ENCODE results near the gene TPPP. TPM values are rescaled to one million over a fixed set of nuclear protein-coding genes. Genes with fewer than 3 reads are reported as not detected.

Gene TPPP
- total and polyA plus RNA-seq, 12 donors, result 4.6 to 50.6 (median 12.2) TPM

GRCh38 chr5:643351-643801 is 49.8 kb downstream of the TPPP start:
- H3K9me3 ChIP-seq, result no peaks in the 10 kb centered on the region
- H3K36me3 ChIP-seq, result peaks cover 0 to 63% (median 4%) of the 10 kb centered on the region in 9 donors
- no peak for DNase-seq
- H3K27ac ChIP-seq, result no peak overlapping the region
- no peak for TF ChIP-seq CTCF (IDR thresholded peaks at IDR 0.05)
- intact Hi-C loops (cut with DNase I), result no loop called here
- WGBS, 2 donors, result 94 to 95% methylated on average over 21 of the region's 21 CpGs
- H3K4me3 ChIP-seq, result no peak overlapping the region
- H3K27me3 ChIP-seq, result no peaks in the 10 kb centered on the region
- no peaks in the 10 kb centered on the region for H3K4me1 ChIP-seq
- no peak for ATAC-seq

- no peak for TF ChIP-seq CTCF (IDR thresholded peaks at IDR 0.05)
- no peak overlapping the region for H3K27ac ChIP-seq
- 95 to 98% methylated on average over 14 of the region's 14 CpGs for WGBS, 2 donors
- intact Hi-C loops (cut with DNase I), result no loop called here
- H3K4me1 ChIP-seq, result no peaks in the 10 kb centered on the region
- no peaks in the 10 kb centered on the region for H3K9me3 ChIP-seq
- ATAC-seq, result no peak
- DNase-seq, result no peak
- peaks cover 0 to 65% (median 11%) of the 10 kb centered on the region in 9 donors for H3K36me3 ChIP-seq
- no peak overlapping the region for H3K4me3 ChIP-seq
- no peaks in the 10 kb centered on the region for H3K27me3 ChIP-seq
Observed at GRCh38 chr5:642481-642880, 50.7 kb downstream of the TPPP start.

- no peak overlapping the region for H3K4me3 ChIP-seq
- DNase-seq (no peak), ATAC-seq (no peak)
- no peaks in the 10 kb centered on the region for H3K9me3 ChIP-seq
- no peaks in the 10 kb centered on the region for H3K4me1 ChIP-seq
- H3K36me3 ChIP-seq, result peaks cover 0 to 65% (median 11%) of the 10 kb centered on the region in 9 donors
- 89 to 93% methylated on average over 14 of the region's 14 CpGs for WGBS, 2 donors
- no peak overlapping the region for H3K27ac ChIP-seq
- intact Hi-C loops (cut with DNase I), result no loop called here
- no peak for TF ChIP-seq CTCF (IDR thresholded peaks at IDR 0.05)
- no peaks in the 10 kb centered on the region for H3K27me3 ChIP-seq
Observed at GRCh38 chr5:641331-641765, 51.8 kb downstream of the TPPP start.

- ATAC-seq, result no peak
- Histone ChIP-seq H3K4me3 (no peak overlapping the region), H3K27ac (no peak overlapping the region), H3K9me3 (peaks cover 0 to 2% (median 0%) of the 10 kb centered on the region in 11 donors), H3K4me1 (no peaks in the 10 kb centered on the region), H3K27me3 (no peaks in the 10 kb centered on the region), H3K36me3 (peaks cover 0 to 70% (median 17%) of the 10 kb centered on the region in 9 donors)
- TF ChIP-seq CTCF (IDR thresholded peaks at IDR 0.05), result no peak
- 92 to 93% methylated on average over 35 of the region's 35 CpGs for WGBS, 2 donors
- DNase-seq, result peak in 1 of 2 donors; percentile 1
- intact Hi-C loops (cut with DNase I), result no loop called here
Observed at GRCh38 chr5:640461-641330, 52.5 kb downstream of the TPPP start.
